Stimulated activated CD4-positive, alpha-beta T cell treated with anti-CD3 and anti-CD28 coated beads, Interleukin-12 subunit alpha, Interleukin-12 subunit beta, amount 100 ng/mL, for 48 hours (primary cell): ENCODE results near the gene WFIKKN2.
"Not testable (repeated sequence)": the region's sequence is repeated elsewhere in the genome, so short reads cannot be mapped to it uniquely, and the experiment has no call there.

Experiments
- DNase-seq, 3 donors: peaks; one replicate each; pipeline ENCODE4 v3.0.0-alpha.2; 2020; ENCODE audit warnings: low read depth in 2 of 3, low spot score in 1 of 3

Gene WFIKKN2, protein sequence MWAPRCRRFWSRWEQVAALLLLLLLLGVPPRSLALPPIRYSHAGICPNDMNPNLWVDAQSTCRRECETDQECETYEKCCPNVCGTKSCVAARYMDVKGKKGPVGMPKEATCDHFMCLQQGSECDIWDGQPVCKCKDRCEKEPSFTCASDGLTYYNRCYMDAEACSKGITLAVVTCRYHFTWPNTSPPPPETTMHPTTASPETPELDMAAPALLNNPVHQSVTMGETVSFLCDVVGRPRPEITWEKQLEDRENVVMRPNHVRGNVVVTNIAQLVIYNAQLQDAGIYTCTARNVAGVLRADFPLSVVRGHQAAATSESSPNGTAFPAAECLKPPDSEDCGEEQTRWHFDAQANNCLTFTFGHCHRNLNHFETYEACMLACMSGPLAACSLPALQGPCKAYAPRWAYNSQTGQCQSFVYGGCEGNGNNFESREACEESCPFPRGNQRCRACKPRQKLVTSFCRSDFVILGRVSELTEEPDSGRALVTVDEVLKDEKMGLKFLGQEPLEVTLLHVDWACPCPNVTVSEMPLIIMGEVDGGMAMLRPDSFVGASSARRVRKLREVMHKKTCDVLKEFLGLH

DNA sequence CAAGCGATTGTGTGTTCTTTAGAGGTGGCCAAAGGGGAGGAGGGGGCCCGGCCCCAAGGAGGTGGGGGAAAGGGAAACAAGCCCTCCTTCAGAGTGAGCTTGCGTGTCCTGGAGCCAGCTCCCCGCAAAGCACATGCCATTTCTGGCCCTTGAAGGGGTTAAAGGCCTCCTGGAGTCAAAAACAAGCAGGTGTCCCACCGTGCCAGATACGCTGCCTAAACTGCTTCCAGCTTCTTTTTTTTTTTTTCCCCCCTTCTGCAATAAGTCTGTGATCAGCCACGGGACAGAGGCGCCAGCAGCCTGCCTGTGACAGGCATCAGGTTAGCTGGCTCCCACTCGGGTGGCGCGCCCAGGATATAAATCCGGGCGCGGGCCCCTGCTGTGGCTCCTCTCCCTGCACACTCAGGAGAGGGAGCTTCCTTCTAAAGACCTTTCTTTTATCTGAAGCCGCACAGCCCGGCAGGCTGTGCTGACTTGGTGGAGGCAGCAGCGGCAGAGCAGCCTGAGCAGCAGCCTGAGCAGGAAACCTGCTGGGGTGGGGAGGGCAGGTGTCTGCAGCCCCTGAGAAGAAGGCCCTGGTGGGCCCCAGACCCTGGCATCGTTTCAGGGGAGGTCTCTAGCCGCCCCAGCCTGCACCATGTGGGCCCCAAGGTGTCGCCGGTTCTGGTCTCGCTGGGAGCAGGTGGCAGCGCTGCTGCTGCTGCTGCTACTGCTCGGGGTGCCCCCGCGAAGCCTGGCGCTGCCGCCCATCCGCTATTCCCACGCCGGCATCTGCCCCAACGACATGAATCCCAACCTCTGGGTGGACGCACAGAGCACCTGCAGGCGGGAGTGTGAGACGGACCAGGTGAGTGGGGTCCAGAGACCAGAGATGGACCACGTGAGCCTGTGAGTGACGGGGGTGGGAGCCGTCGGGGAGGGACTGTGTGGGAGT lies at the start of gene WFIKKN2:
Gene WFIKKN2 (plus strand): TSS at position 286 of the 934 bp plus-strand sequence. CDS start 352 bp downstream, at position 638.
- DNase-seq = no peak

DNA sequence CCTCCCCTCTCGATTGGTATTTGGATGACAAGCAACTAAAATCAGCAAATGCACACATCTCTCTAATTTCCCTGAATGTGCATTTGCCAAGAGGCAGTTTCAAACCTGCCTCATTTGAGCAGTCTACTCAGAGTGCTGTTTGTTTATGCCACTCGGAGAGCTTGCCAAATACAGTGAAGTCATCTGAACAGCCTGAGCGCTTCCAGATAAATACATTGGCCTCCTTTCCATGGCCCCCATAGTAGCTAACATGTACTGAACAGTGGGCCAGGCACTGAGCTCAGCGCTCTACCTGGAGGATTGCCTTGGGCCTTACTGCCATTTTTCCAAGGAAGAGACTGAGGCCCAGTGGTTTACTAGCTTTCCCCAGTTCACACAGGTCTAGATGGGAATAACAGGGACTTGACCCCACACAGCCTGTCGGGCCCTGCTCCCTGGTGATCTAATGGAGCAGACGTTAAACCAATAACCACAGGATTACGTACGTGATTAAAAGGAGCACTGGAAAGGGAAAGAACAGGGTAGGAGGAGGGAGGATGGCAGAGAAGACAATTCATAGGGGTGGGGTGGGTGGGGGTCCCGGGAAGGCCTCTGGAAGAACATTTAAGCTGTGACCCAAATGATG lies 49.3 kb upstream of the WFIKKN2 start:
- no peak for DNase-seq

GRCh38 chr17:50787106-50787505 lies 48.3 kb upstream of the WFIKKN2 start:
- no peak for DNase-seq

DNA sequence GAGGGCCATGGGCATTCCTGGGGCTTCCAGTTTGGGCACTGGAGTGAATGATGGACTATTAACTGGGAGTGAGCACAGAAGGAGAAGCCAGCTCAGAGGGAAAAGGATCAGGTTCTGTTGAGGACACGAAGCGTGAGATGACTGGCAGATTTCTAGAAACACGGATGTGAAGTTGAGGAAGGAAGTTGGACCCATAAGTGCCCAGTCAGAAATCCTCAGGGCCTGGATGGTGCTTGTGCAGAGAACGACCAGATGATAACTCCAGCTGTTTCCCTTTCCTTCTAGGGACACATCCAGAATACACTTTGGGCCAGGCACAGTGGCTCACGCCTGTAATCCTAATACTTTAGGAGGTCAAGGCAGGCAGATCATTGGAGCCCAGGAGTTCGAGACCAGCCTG lies 44.8 kb upstream of the WFIKKN2 start:
- DNase-seq = no peak

DNA sequence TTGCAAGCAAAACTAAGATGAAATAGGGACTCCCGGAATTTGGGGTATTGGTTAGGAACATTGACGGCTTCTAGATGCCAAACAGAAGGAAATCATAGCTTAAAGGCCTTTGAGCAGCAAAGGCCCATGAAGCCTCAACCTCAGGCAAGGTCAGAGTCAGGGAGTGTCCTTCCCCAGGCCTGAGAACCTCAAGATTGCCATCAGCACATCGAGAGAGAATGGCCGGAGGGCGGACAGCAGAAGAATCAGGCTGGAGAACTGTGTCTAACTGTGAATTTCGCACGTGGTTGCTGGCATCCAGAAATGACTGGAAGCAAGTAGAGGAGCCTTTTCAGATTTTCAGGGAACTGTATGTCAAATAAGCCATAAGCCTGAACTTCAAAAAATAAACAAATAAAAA lies 43.3 kb upstream of the WFIKKN2 start:
- DNase-seq = no peak

- no peak for DNase-seq
Measured at GRCh38 chr17:50793007-50793406, 42.4 kb upstream of the WFIKKN2 start.

DNA sequence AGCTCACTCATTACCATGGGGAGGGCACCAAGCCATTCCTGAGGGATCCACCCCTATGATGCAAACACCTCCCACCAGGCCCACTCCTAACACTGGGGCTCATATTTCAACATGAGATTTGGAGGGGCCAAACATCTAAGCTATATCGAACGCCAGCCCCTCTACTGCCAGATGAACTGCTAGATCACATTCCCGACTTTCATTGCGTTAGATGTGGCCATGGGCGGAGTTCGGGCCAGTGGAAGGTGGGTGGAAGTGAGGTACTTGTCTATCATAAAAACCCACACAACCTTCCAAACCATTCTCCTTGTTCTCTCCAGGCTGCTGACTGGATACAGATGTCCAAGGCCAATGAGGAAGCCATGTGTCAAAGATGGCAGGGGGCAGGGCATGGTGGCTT lies 41.0 kb upstream of the WFIKKN2 start:
- no peak for DNase-seq

DNA sequence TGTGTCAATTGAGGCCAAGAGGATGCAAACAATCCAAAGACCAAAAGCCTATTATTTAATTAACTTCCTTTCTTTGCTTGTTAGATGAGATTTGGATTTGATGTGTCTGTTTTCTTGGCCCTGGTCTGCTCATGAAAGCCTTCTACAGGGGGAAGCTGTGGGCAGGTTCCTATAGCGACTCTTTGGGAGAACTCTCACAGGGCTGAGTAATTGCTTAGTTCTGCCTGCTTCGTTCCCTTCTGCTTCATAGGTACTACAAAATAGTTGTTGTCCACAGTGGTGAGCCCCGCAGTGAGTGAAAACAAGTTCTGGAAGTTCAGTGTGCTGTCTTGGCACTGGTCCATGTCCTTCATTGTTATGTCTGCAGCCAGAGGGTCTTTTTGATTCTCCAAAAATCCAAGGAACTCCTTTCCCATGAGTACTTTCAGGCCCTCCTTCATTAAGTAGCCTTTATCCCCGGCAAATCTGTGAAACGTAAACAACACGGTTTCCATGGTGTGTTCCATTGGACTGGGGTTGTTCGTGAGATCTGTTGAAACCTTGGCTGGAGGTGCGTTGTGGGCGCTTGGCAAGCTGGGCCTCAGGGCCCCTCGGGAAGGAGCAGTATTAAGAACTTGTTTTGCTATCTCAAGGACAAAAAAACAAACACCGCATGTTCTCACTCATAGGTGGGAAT lies 38.1 kb upstream of the WFIKKN2 start:
- DNase-seq = no peak

DNA sequence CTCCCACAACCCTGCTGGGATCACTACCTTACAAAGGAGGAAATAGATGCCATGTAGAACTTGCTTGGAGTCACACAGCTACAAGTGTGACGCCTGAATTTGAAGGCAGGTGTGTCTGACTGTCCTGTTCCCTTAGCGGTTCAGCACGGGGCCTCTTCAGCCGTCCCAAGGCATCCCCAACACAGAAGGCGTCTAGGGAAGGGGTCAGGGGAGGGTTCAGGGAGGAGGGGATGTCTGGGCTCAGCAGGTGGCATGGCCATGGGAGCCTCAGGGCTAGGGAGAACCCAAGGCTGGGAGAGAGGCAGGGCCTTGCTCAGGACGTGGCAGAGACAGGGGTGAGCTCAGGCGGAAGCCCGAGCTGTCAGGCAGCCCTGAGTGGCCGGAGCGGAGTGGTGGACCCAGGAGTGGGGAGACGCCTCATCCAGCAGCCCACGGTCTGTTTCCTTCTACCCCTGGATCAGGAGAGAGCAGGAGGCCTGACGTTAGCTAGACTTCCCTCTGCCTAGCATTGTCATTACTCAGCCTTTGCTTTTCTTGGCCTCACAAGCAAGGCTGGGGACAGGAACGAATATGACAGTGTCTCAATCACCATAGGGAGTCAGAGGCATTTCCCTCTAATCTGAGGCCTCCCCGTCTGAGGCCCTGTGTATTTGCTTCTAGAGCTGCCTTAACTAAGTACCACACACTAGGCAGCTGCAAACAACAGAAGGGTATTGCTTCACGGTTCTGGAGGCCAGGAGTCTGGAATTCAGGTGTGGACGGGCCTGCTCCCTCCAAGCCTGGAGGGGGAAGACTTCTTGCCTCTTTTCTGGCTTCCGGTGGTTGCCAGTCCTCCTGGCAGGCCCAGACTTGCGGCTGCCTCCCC lies 36.7 kb upstream of the WFIKKN2 start:
- no peak for DNase-seq

DNA sequence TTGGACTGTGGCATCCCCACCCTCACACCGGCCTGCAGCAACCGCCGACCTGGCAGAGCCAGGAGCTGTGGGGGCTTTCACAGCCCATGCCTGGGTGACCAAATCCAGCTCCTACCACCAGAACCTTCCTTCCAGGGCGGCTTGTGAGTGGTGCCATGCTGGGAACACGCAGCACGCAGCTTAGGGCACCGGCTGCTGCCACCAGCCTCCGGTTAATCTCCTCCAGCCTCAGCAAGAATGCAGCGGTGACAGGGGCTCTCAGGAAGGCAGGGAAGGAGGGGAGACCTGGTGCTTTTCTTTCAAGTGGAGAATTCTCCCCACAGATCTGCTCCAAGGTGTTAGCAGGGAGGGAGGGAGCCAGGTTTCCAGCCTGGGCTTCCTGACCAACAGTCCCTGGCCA lies 35.8 kb upstream of the WFIKKN2 start:
- DNase-seq = no peak

- DNase-seq = no peak
Measured at GRCh38 chr17:50800196-50800700, 35.1 kb upstream of the WFIKKN2 start.

DNA sequence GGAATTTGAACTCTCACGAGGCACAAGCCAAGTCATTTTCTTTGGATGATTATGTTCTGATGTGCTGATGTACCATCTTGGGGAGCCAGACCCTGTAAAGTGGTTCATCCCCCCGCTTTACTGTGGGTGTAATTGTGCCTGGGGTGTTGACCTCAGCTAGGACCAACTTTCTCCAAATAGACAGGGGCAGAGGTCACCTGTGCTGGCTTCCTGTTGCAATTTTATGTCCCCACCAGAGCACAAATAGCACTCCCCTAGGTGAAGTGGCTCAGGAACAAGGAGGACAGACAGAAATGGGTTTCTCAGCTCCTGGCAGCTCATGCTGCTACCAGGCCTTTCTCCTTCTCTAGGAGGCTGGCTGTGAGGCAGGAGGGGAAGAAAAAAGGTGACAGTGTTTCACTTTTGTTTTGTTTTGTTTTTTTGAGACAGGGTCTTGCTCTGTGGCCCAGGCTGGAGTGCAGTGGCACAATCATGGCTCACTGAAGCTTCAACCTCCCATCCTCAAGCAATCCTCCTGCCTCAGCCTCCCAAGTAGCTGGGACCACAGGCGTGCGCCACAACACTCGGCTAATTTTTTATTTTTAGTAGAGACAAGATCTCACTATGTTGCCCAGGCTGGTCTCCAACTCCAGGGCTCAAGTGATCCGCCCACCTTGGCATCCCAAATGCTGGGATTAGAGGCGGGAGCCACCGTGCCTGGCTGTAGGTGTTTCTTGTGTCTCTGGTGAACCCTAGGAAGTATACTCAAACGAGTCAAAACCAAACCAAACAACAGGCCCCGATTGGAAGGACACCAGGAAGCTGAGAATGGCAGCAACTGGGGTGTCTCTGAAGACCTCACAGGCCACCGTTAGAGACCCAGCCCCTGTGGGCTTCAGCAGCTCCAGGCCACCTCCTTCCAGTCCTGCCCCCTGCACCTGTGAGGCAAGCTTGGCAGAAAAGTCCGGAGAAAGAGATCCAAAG lies 32.5 kb upstream of the WFIKKN2 start:
- DNase-seq = no peak

- no peak for DNase-seq
Measured at GRCh38 chr17:50803676-50804075, 31.7 kb upstream of the WFIKKN2 start.

GRCh38 chr17:50804749-50805475 lies 30.5 kb upstream of the WFIKKN2 start:
- DNase-seq = not testable (repeated sequence)

GRCh38 chr17:50805486-50805885 lies 29.9 kb upstream of the WFIKKN2 start:
- DNase-seq = no peak

DNA sequence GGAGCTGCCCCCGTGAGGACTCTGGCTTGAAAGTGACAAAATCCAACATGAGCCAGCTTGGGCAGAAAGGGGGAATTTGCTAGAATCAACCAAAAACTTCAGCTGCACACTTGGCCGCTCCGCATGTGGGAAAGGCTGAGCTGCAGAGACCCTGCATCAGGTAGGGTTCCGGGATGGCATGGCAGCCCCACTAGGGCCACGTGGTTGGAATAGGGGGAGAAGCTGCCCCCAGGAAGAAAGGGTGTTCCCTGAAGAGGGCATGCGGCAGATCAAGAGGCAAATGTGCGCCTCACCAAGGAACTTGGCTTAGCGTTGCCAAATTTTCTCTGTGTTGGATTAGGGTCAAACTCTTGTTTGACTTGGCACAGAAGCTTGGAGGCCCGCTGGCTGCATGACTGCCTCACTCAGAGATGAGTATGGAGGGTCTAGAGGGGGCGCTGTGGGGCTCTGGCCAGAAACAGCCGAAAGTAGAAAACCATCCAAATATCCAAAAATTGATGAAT lies 29.2 kb upstream of the WFIKKN2 start:
- no peak for DNase-seq

- DNase-seq = no peak
Measured at GRCh38 chr17:50807009-50807408, 28.4 kb upstream of the WFIKKN2 start.

GRCh38 chr17:50807675-50808074 lies 27.7 kb upstream of the WFIKKN2 start:
- no peak for DNase-seq
